ENCODE results near the gene SLC22A7.
"Not testable (repeated sequence)": the region's sequence is repeated elsewhere in the genome, so short reads cannot be mapped to it uniquely, and the experiment has no call there.

Gene SLC22A7

GRCh38 chr6:43338243-43338642, 40.2 kb downstream of the SLC22A7 start:
- DNase-seq (ENCODE audit: low read depth) = no peak

- DNase-seq (ENCODE audit: low read depth) = no peak
Observed at GRCh38 chr6:43339168-43339567, 41.1 kb downstream of the SLC22A7 start.

GRCh38 chr6:43346243-43346642, 48.2 kb downstream of the SLC22A7 start:
- DNase-seq (ENCODE audit: low read depth) = not testable (repeated sequence)

GRCh38 chr6:43347021-43347420, 49.0 kb downstream of the SLC22A7 start:
- no peak for DNase-seq (ENCODE audit: low read depth)

- DNase-seq (ENCODE audit: low read depth) = no peak
Observed at GRCh38 chr6:43347444-43347843, 49.4 kb downstream of the SLC22A7 start.

GRCh38 chr6:43351951-43352350, 53.9 kb downstream of the SLC22A7 start:
- not testable (repeated sequence) for DNase-seq (ENCODE audit: low read depth)

All from fibroblast of gingiva (primary cell).